ENCODE data around the gene ATP12A.

Gene ATP12A

DNA sequence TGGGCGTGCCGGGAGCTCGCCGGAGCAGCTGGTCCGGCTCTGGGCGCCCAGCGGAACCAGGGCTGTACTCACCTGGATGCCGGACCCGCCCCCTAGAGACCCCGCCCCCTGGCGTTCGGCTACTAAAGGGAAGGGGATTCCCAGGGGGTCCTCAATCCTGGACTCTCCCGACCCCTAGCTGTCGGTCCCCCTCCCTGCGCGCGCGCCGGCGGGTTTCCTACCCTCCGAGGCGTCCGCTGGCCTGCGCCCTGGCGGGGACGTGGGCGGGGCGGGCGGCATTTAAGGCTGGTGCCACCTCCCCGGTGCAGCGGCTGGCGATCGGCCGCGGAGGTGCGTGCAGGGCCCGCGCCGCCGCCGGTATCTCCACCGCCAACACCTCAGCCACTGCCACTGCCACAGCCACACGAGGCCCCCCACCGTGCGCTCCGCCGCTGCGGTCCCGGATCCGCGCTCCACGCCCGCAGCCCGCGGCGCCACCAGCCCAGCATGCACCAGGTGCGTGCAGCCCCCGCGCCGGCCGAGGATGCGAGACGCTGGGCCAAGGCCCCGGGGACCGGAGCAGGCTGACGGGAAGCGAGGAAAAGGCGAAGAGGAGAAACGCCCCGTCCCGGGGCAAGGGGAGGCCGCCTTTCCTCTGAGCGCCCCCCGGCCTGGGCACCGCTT is at the start of gene ATP12A:
TSS of gene ATP12A (plus strand) at position 151 of the 663 bp plus-strand sequence. CDS start at position 487, 336 bp downstream.
- DNase-seq (ENCODE audit: low spot score) = no peak

- peak; percentile 75 for DNase-seq (ENCODE audit: low spot score)
Measured at GRCh38 chr13:24630851-24631620, 49.2 kb upstream of the ATP12A start.

GRCh38 chr13:24631922-24632321 is 48.3 kb upstream of the ATP12A start:
- DNase-seq (ENCODE audit: low spot score) = no peak

DNA sequence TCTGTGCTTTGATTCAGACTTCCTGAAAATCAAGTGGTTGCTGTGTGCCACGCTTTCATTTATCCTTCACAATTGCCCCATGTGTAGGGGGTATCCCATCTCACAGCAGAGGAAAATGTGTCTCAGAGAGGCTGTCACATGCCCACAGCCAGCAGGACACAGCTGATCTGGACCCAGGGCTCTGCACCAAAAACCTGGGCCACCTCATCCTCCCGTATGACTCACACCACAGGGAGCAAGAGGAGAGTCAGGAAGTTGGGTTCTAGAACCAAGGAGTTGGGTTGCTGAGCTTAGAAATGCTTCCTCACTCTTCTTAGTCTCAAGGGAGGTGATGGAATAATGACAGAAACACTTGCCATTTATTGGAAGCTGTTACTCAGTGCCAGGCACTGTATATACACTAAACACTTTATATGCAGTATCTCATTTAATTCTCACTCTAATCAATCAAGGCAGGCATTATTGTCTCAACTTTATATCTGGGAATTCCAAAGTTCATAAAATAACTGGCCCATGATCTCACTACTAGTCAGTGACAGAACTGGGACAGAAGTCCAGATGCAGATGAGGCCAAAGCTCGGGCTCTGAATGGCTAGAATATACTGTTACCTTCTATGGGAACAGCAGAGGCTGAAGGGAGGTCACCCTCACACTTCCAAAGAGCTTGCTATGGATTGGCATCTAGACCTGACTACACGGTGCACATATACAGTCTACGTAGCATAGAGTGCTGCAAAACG is 47.7 kb upstream of the ATP12A start:
- no peak for DNase-seq (ENCODE audit: low spot score)

- no peak for DNase-seq (ENCODE audit: low spot score)
Measured at GRCh38 chr13:24636776-24637175, 43.4 kb upstream of the ATP12A start.

- no peak for DNase-seq (ENCODE audit: low spot score)
Measured at GRCh38 chr13:24638096-24638495, 42.1 kb upstream of the ATP12A start.

- no peak for DNase-seq (ENCODE audit: low spot score)
Measured at GRCh38 chr13:24640752-24641151, 39.5 kb upstream of the ATP12A start.

DNA sequence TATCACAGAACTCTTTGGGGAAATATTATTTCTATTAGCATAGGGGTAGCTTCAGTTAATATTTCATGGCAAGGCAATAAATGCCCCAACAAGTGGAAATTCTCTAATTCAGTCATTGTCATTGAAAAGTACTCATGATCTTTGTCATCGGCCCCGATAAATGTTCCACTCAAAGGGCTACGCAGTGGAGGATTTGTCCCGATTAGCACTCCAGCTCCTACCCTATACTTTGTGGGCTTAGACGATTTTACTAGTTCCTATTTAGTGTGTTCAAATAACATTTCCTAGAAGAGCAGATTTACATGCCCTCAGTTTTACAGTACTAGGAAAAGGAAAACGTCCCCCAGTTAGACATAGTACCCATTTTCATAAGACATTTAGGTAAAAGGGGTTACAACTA is 38.0 kb upstream of the ATP12A start:
- no peak for DNase-seq (ENCODE audit: low spot score)

- DNase-seq (ENCODE audit: low spot score) = no peak
Measured at GRCh38 chr13:24644036-24644435, 36.2 kb upstream of the ATP12A start.

DNA sequence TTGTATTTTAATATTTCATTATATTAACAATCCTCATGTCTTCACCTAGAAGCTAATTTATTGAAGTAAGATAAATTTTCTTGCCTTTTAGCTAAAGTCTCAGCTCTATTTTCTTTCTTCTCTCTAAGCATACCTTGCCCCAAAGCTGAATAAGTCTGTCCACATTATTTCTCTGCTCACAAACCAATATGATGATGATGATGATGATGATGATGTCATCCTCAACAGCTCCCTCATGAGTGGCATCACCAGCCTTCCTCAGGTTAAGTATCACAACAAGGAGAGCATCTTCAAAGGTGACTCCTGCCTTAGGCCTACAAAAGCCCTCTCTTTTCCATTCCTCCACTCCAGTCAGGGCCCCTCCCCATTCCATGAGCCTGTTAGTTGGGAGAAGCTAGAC is 31.9 kb upstream of the ATP12A start:
- no peak for DNase-seq (ENCODE audit: low spot score)

DNA sequence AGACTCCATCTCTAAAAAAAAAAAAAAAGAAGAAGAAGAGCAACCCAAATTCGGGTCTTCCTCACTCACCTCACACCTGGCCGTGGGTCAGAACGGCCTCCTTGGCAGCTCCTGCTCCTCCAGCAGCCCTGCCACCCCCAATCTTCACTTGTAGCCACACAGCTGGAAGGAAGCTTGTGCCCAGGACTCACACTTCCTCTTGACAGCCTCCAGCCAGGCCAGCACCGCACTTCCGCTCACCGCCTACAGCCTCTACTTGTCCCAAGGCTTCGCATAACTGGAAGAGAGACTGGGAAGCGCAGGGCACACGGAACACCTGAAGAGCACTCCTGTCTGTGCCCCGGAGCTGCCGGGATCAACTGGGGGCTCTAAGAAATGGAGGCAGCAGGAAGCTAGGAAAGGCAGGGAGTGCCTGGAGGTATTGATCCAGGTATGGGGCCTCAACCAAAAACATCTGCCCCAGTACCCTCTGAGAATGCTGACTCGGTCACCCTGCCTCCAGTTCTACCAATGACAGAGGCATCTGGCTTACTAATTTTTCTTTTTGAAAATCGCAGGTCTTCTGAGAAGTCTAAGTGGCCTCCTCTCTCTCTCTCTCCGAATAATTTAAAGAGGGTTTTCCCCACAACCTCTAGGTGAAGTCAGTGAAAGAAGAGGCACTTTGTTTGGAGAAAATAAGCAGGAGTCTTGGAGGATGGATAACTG is 31.1 kb upstream of the ATP12A start:
- no peak for DNase-seq (ENCODE audit: low spot score)

GRCh38 chr13:24649688-24650043 is 30.5 kb upstream of the ATP12A start:
- no peak for DNase-seq (ENCODE audit: low spot score)

DNA sequence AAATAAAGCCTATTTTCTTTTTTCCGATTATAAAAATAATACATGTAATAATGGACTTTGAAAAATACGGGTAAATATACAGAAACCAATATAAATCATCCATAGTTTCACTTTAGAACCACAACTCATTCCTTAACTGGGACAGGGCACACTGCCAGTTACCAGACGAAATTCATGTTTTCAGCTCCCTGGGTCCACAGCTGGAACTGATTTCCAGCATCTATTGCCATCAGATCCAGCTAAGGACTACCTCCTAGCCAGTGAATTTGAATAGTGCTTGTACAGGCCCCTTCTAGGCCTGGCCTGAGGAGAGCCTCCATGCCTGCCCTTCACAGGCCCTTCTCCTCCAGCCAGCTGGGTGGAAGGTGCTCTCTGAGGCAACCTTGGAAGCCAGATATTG is 30.0 kb upstream of the ATP12A start:
- no peak for DNase-seq (ENCODE audit: low spot score)

DNA sequence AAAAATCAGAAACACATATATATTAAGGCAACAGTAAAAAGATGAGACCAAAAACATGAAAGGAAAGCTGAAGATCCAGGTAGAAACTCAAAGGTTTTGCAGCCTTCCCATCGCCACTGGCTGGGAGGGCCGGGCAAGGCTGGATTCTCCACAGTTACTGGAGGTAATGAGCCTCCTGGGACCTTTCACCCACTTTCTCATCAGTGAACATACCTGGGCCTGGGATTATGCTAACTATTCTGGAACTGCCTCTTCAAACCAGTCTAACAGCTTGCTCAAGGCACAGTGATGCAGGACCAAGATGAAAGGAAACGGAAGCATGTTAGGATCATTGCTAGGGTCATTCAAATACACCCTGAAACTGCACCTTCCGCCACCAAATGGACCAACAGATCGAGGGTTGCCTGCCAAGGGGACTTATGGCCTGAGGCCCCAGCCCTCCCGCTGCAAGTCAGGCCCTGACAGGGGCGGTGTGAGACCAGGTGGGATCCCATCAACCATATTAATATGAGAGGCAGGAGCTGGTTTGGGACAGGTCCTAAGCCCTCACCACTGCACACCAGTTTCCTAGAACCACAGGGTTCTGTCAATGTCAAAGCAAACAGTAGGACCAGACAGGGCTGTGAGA is 28.4 kb upstream of the ATP12A start:
- DNase-seq (ENCODE audit: low spot score) = no peak

DNA sequence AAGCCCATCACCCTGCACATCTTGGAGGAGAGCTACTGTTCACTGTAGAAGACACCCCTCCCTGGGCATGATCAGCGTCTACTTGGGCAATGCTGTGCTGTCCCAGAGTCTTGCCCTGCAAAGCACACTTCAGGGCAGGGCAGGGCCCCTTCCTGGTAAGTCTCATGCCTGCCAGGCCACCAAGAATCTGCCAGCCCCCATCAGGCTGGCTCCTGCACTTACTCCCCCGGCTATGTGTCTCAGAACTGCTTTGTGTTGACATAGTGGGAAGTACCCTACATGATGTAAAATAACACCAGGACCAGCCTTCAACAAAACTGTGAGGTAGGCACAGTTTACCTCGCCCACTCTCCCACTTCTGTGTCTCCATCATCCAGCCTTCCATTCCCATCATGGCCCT is 27.8 kb upstream of the ATP12A start:
- no peak for DNase-seq (ENCODE audit: low spot score)

DNA sequence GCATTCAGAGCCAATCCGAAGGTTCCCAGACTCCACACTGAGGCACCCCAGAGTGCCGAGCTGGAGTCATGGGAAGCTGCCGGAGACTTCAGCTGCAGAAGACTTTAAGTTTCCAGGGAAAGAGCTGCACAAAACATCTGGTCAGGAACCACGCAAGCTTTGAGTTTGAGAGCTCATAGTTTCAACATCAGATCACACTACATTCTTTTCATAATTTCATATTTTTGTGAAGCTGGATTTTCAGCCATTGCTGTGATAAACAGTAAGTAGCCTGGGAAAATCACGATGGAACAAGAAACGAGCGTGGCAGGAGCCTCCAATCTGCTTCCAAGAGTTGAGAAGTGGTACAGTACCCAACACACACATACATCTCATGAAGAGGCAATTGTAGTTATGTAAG is 25.5 kb upstream of the ATP12A start:
- DNase-seq (ENCODE audit: low spot score) = no peak

DNA sequence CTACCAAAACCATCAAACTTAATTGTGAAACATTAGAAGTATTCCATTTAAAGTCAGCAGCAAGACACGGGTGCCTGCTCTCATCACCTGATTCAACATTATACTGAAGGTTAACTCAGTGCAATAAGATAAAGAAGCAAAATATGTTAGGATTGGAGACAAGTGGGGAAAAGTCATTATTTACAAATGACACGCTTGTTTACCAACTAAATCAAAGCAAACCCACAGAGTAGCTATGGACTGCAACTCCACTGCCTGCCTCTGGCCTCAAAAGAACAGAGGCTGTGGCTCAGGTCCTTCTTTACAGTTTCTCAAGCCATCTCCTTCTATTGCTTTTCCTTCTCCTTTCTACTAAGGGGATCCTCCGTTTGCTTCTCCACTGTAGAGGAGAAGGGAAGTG is 21.0 kb upstream of the ATP12A start:
- no peak for DNase-seq (ENCODE audit: low spot score)

DNA sequence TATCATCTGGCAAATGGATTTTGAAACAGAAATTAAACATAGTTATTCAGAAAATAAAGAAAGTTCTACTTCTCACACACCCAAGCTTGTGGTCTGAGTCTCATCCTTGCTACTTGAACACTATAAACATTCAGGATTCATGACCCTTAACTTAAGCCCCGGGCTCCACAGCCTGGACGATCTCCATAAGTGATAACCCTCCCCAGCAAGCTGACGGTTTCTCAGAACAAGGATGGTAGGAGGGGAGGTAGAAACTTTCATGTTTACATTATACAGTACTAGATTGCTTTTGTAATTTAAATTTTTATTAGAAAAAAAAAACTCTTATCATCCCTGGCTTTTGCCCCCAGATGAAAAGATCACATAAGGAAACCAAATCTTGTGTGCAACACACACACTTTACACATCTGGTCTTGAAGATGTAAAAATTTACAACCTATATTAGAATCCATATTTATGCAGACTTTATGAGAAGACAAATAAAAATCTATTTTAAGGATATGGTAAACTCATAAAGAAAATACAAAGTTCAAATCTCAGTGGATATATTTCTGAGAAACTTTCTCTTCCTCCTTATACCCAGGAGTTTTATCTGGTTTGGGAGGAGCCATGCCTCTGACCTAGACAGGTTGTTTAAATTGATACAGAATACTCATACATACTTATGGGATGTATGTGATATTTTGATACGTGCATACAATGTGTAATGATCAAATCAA is 20.0 kb upstream of the ATP12A start:
- no peak for DNase-seq (ENCODE audit: low spot score)

DNA sequence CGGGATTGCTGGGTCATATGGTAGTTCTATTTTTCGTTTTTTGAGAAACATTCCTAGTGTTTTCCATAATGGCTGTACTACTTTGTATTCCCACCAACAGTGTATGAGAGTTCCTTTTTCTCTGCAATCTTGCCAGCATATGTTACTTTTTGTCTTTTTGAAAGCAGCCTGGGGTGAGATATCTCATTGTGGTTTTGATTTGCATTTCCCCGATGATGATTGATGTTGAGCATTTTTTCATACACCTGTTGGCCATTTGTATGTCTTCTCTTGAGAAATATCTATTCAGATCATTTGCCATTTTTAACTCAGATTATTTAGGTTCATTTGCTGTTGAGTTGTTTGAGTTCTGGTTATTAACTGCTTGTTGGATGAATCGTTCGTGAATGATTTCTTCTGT is 18.5 kb upstream of the ATP12A start:
- DNase-seq (ENCODE audit: low spot score) = no peak

- DNase-seq (ENCODE audit: low spot score) = no peak
Measured at GRCh38 chr13:24662195-24663088, 17.8 kb upstream of the ATP12A start.

- DNase-seq (ENCODE audit: low spot score) = no peak
Measured at GRCh38 chr13:24663089-24663395, 17.2 kb upstream of the ATP12A start.

All from SW480 (cell line).